ENCODE measurements around the gene TUBD1.
A peak's percentile ranks its signal among the peaks of the same experiment; 100 is the strongest.
"Not testable (repeated sequence)": the region's sequence is repeated elsewhere in the genome, so short reads cannot be mapped to it uniquely, and the experiment has no call there.

TUBD1 gene

DNA sequence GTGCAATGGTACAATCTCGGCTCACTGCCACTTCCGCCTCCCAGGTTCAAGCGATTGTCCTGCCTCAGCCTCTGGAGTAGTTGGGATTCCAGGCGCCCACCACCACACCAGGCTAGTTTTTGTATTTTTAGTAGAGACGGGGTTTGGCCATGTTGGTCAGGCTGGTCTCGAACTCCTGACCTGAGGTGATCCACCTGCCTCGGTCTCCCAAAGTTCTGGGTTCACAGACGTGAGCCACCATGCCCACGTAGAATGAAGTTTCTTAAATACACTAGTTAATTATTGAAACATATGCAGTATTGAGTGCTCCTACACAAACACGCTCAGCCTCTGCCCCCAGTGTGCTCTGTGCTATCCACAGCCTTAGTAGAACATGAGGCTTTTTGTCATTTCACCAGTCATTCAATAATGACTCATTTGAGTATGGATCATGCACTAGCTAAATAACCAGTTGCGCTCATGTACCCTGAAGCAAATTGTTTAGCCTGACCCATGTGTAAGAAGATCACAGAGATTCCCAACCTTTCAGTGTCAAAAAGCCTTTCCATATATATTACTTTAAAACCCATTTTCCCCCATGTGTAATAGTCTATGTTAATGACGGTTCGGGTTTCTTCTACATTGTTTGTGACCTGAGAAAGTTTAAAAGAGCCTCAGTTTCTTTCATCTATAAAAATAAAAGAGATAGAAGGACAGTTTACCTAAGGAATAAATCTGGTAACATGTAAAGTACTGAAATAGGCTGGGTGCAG, 49.7 kb downstream of the TUBD1 start:
- DNase-seq = peak; percentile 67 to 76

DNA sequence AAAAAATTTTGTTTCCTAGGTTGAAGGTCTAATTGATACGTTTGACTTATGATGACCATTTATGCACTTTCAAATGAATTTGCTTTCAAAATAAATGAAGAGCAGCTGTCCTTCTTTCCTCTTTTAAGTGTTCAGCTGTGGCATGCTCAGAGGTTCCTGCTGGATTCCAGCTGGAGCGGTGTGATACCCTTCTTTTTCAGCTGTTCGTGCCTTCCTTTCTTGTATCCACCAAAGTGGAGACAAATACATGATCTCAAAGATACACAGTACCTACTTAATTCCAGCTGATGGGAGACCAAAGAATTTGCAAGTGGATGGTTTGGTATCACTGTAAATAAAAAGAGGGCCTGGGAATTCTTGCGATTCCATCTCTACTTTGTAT, 50.9 kb downstream of the TUBD1 start:
- not testable (repeated sequence) for DNase-seq

DNA sequence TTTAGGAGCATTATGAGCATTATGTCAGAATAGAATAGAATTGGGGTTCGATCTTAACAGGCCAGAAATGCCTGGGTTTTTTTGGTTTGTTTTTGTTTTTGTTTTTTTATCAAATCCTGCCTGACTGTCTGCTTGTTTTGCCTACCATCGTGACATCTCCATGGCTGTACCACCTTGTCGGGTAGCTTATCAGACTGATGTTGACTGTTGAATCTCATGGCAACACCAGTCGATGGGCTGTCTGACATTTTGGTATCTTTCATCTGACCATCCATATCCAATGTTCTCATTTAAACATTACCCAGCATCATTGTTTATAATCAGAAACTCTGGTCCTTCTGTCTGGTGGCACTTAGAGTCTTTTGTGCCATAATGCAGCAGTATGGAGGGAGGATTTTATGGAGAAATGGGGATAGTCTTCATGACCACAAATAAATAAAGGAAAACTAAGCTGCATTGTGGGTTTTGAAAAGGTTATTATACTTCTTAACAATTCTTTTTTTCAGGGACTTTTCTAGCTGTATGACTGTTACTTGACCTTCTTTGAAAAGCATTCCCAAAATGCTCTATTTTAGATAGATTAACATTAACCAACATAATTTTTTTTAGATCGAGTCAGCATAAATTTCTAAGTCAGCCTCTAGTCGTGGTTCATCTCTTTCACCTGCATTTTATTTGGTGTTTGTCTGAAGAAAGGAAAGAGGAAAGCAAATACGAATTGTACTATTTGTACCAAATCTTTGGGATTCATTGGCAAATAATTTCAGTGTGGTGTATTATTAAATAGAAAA, 51.5 kb downstream of the TUBD1 start:
- peak; percentile 59 to 80 for DNase-seq

- DNase-seq = peak in 1 of 2 donors; percentile 75
Observed at GRCh38 chr17:59840329-59841090, 52.2 kb downstream of the TUBD1 start.

DNA sequence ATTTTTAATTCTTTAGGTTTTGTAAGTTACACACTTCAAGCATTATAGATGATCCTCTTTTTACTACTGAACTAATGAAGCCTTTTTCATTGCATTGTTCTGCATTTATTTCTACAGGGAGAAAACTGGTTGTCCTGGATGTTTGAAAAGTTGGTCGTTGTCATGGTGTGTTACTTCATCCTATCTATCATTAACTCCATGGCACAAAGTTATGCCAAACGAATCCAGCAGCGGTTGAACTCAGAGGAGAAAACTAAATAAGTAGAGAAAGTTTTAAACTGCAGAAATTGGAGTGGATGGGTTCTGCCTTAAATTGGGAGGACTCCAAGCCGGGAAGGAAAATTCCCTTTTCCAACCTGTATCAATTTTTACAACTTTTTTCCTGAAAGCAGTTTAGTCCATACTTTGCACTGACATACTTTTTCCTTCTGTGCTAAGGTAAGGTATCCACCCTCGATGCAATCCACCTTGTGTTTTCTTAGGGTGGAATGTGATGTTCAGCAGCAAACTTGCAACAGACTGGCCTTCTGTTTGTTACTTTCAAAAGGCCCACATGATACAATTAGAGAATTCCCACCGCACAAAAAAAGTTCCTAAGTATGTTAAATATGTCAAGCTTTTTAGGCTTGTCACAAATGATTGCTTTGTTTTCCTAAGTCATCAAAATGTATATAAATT, 53.0 kb downstream of the TUBD1 start:
- peak in 1 of 2 donors; percentile 55 for DNase-seq

GRCh38 chr17:59838052-59838916, 54.5 kb downstream of the TUBD1 start:
- DNase-seq = peak; percentile 39 to 71

DNA sequence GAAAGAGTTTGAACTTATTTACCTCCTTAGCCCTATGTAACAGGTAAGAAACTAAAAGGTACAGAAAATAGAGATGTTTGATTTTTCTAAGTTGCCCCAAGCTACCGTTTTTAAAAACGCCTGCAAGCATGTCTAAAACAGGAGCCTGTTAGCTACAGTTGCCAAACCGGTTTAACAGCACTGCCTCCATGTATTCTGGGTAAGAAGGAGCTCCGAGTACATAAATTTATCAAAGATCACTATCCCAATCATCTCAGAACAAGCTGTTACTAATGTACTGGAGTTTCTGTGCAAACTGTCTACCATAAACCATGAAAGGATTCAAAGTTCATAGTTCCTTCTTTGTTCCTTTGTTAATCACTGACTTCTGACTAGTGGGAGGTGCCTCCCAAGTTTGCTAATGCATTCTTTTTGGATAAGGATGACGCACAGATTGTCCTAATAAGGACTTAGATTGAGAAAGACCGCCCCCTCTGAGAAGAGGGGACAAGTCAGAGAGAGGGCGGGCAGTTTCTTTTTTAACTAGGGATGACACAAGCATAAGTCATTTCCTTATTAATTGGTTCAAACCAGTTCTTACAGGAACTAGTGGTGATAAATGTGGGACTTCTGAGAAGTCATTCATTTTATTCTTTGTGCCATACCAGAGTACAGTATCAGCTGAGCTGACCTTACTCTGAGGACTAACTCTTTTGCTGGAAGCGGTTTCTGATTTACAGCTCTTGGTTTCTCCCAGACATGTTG, 55.3 kb downstream of the TUBD1 start:
- DNase-seq = peak; percentile 88 to 97

GRCh38 chr17:59832883-59833379, 59.8 kb downstream of the TUBD1 start:
- DNase-seq = peak in 1 of 2 donors; percentile 53

DNA sequence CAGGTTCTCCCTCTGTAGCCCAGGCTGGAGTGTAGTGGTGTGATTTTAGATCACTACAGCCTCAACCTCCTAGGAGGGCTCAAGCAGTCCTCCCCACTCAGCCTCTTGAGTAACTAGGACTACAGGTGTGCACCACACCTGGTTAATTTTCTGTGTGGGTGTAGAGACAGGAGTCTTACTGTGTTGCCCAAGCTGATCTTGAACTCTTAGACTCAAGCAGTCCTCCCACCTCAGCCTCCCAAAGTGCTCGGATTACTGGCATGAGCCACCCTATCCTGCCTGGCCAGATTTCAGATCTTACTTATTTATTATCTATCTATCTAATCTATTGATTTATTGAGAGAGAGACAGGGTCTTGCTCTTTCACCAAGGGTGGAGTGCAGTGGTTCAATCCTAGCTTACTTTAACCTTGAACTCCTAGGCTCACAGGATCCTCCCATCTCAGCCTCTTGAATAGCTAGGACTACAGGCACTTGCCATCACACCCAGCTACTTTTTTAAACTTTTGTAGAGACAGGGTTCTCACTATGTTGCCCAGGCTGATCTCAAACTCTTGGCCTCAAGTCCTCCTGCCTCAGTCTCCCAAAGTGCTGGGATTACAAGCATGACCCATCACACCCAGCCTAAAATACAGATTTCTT, 61.8 kb downstream of the TUBD1 start:
- DNase-seq = no peak

GRCh38 chr17:59830007-59830630, 62.6 kb downstream of the TUBD1 start:
- no peak for DNase-seq

DNA sequence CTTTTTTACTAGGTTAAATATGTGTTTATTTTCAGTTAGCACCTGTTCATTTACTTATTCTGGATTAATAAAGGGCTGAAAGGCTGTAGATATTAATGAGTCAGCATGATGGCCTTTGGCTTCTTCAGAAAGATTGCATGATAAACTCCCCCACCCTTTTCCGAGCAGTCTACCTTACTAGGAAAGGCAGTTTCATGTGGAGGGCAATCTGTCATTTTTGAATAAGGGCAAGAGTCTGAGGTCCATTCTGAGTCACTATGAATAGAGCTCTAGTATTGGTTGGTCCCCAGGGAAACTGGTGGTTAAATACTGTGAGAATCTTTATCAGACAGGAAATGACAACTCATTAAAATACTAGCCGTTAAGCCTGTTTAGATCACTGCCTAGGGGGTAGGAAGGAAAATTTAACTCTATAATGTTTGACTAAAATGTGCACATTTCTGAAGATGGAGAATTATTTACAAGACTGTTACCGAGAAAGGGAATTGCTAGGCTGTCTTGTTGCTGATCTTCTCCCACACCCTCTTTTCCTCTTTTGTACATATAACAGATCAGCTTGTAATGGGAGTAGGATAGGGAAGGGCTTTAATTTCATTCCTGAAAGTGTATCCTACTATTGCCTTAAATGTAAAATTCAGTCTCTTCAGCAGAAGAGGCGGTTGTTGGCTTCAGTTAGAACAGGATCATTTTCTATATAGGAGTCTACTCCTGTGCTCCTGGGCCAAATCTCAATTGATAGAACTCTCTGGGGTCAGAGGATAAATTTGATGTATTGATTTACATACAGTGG, 63.3 kb downstream of the TUBD1 start:
- DNase-seq = peak; percentile 73 to 95

- DNase-seq = peak in 1 of 2 donors; percentile 40
Observed at GRCh38 chr17:59828819-59829216, 63.9 kb downstream of the TUBD1 start.

GRCh38 chr17:59828478-59828760, 64.3 kb downstream of the TUBD1 start:
- DNase-seq = no peak

GRCh38 chr17:59827721-59828477, 64.8 kb downstream of the TUBD1 start:
- DNase-seq = peak in 1 of 2 donors; percentile 78

GRCh38 chr17:59826706-59827453, 65.9 kb downstream of the TUBD1 start:
- no peak for DNase-seq

- DNase-seq = peak in 1 of 2 donors; percentile 59
Observed at GRCh38 chr17:59825533-59826322, 67.0 kb downstream of the TUBD1 start.

GRCh38 chr17:59815965-59816364, 76.8 kb downstream of the TUBD1 start:
- no peak for DNase-seq

Data from CD4-positive, alpha-beta T cell treated with Interleukin-4 for 1 hour (primary cell).